Measurements from ENCODE around the gene COL20A1. TPM values are rescaled to one million over a fixed set of nuclear protein-coding genes. Genes with fewer than 3 reads are reported as not detected.
"Not testable (repeated sequence)": the region's sequence is repeated elsewhere in the genome, so short reads cannot be mapped to it uniquely, and the experiment has no call there.

The COL20A1 gene
- polyA plus RNA-seq, 4 donors: 0.09 to 1.7 TPM; not detected in 2

DNA sequence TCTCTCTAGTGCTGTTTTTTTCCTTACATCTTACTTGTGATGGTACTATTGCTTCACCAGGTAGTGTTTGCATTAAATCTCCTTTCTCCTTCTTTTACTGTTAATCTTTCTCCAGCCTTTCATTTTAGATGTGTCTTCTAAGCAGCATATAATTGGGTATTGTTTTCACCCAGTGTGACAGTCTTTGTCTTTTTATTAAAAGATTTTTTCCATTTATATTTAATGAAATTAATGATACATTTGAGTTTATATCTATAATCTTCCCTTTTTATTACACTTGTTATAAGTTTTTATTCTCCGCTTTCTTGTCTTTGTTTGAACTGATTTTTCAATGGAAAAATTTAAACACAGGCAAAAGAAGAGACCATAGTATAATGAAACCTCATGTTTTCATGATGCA is 8.7 kb downstream of the COL20A1 start:
- peaks cover 0 to 8% (median 4%) of the 10 kb centered on the region in 3 donors for H3K27me3 ChIP-seq (ENCODE audit: control insufficient read depth in 3 of 3, insufficient read depth in 3 of 3, low read length in 3 of 3)
- FAIRE-seq (no peak), DNase-seq (no peak)
- H3K27ac ChIP-seq (ENCODE audit: low read depth in 1 of 3, low read length in 2 of 3): no peak overlapping the region
- H3K36me3 ChIP-seq (ENCODE audit: control insufficient read depth in 3 of 3, insufficient read depth in 2 of 3, low read depth in 1 of 3, low read length in 3 of 3): no peaks in the 10 kb centered on the region
- H3K9me3 ChIP-seq (ENCODE audit: control insufficient read depth in 2 of 2, insufficient read depth in 1 of 2, low read depth in 1 of 2, low read length in 1 of 2): peaks cover 0 to 5% of the 10 kb centered on the region in 2 donors
- H3K4me3 ChIP-seq (ENCODE audit: low read depth in 1 of 3, low read length in 3 of 3): no peak overlapping the region
- H3K4me1 ChIP-seq (ENCODE audit: control insufficient read depth in 3 of 3, insufficient read depth in 2 of 3, low read depth in 1 of 3, low read length in 2 of 3): no peaks in the 10 kb centered on the region
- WGBS, 3 donors: 93 to 95% (median 94%) methylated on average over 1 of the region's 1 CpG

- DNase-seq: no peak
- Histone ChIP-seq H3K4me1 (ENCODE audit: control insufficient read depth in 3 of 3, insufficient read depth in 2 of 3, low read depth in 1 of 3, low read length in 2 of 3) (no peaks in the 10 kb centered on the region), H3K4me3 (ENCODE audit: low read depth in 1 of 3, low read length in 3 of 3) (no peak overlapping the region), H3K9me3 (ENCODE audit: control insufficient read depth in 2 of 2, insufficient read depth in 1 of 2, low read depth in 1 of 2, low read length in 1 of 2) (peaks cover 0 to 5% of the 10 kb centered on the region in 2 donors), H3K27ac (ENCODE audit: low read depth in 1 of 3, low read length in 2 of 3) (no peak overlapping the region), H3K27me3 (ENCODE audit: control insufficient read depth in 3 of 3, insufficient read depth in 3 of 3, low read length in 3 of 3) (peaks cover 0 to 8% (median 4%) of the 10 kb centered on the region in 3 donors), H3K36me3 (ENCODE audit: control insufficient read depth in 3 of 3, insufficient read depth in 2 of 3, low read depth in 1 of 3, low read length in 3 of 3) (no peaks in the 10 kb centered on the region)
- WGBS, 3 donors: 57 to 68% (median 65%) methylated on average over 5 of the region's 5 CpGs
- no peak for FAIRE-seq
These were observed 10.2 kb downstream of the COL20A1 start for GRCh38 chr20:63303095-63303666.

- FAIRE-seq (no peak), DNase-seq (no peak)
- Histone ChIP-seq H3K27me3 (ENCODE audit: control insufficient read depth in 3 of 3, insufficient read depth in 3 of 3, low read length in 3 of 3) (peaks cover 0 to 4% (median 0%) of the 10 kb centered on the region in 3 donors), H3K36me3 (ENCODE audit: control insufficient read depth in 3 of 3, insufficient read depth in 2 of 3, low read depth in 1 of 3, low read length in 3 of 3) (no peaks in the 10 kb centered on the region), H3K9me3 (ENCODE audit: control insufficient read depth in 2 of 2, insufficient read depth in 1 of 2, low read depth in 1 of 2, low read length in 1 of 2) (no peaks in the 10 kb centered on the region), H3K27ac (ENCODE audit: low read depth in 1 of 3, low read length in 2 of 3) (no peak overlapping the region), H3K4me3 (ENCODE audit: low read depth in 1 of 3, low read length in 3 of 3) (no peak overlapping the region), H3K4me1 (ENCODE audit: control insufficient read depth in 3 of 3, insufficient read depth in 2 of 3, low read depth in 1 of 3, low read length in 2 of 3) (no peaks in the 10 kb centered on the region)
- 48 to 51% (median 50%) methylated on average over 8 of the region's 8 CpGs for WGBS, 3 donors
These were observed 12.4 kb downstream of the COL20A1 start for GRCh38 chr20:63305393-63305792.

- H3K36me3 ChIP-seq (ENCODE audit: control insufficient read depth in 3 of 3, insufficient read depth in 2 of 3, low read depth in 1 of 3, low read length in 3 of 3); DNase-seq; H3K27ac ChIP-seq (ENCODE audit: low read depth in 1 of 3, low read length in 2 of 3); H3K27me3 ChIP-seq (ENCODE audit: control insufficient read depth in 3 of 3, insufficient read depth in 3 of 3, low read length in 3 of 3); H3K4me1 ChIP-seq (ENCODE audit: control insufficient read depth in 3 of 3, insufficient read depth in 2 of 3, low read depth in 1 of 3, low read length in 2 of 3); H3K4me3 ChIP-seq (ENCODE audit: low read depth in 1 of 3, low read length in 3 of 3); FAIRE-seq; H3K9me3 ChIP-seq (ENCODE audit: control insufficient read depth in 2 of 2, insufficient read depth in 1 of 2, low read depth in 1 of 2, low read length in 1 of 2): not testable (repeated sequence)
- WGBS, 3 donors: 71 to 81% (median 77%) methylated on average over 19 to 26 of the region's 30 CpGs
These were observed 13.1 kb downstream of the COL20A1 start for GRCh38 chr20:63305933-63306672.

DNA sequence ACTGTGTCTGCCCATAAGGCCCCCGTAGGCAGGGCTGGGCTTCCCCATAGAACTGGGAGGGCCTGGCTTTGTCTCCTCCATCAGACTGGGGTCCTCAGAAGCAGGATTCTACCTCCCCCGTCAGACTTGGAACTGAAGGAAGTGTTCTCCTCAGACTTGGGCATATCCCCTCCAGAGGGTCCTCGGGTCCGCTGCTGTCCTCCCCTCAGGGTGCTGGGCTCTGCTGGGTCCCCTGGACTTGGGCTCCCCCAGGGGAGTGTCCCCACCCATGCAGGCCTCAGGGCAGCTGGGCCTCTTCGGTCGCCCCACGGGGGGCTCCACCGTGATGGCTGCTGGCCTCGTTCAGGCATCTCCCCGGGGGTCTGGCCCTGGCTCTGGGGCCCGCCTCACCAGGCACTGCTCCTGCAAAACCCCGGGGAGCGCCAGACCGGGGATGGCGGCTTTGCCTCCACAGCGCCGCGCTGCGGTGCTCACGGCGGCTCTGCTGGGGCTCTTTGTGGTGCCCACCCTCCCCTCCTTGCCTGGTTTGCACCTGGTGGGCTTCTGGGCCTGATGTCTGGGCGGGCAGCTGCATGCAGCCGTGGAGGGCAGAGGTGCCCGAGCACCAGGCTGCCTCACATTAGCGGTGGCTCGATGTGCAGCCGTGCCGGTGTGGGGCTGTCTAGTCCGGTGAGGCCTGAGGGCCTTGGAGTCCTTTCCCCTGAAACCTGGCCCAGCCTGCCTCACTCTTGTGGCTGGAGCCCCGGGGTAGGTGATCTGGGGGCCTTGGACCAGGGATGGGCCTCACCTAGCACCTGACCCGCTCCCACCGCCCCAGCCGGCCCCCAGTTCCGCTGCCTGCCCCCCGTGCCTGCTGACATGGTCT is 13.9 kb downstream of the COL20A1 start:
- no peak for FAIRE-seq
- Histone ChIP-seq H3K9me3 (ENCODE audit: control insufficient read depth in 2 of 2, insufficient read depth in 1 of 2, low read depth in 1 of 2, low read length in 1 of 2) (no peaks in the 10 kb centered on the region), H3K27me3 (ENCODE audit: control insufficient read depth in 3 of 3, insufficient read depth in 3 of 3, low read length in 3 of 3) (peaks cover 0 to 4% (median 0%) of the 10 kb centered on the region in 3 donors), H3K27ac (ENCODE audit: low read depth in 1 of 3, low read length in 2 of 3) (no peak overlapping the region), H3K36me3 (ENCODE audit: control insufficient read depth in 3 of 3, insufficient read depth in 2 of 3, low read depth in 1 of 3, low read length in 3 of 3) (no peaks in the 10 kb centered on the region), H3K4me1 (ENCODE audit: control insufficient read depth in 3 of 3, insufficient read depth in 2 of 3, low read depth in 1 of 3, low read length in 2 of 3) (no peaks in the 10 kb centered on the region), H3K4me3 (ENCODE audit: low read depth in 1 of 3, low read length in 3 of 3) (no peak overlapping the region)
- 83 to 85% (median 84%) methylated on average over 31 to 35 of the region's 35 CpGs for WGBS, 3 donors
- no peak for DNase-seq

DNA sequence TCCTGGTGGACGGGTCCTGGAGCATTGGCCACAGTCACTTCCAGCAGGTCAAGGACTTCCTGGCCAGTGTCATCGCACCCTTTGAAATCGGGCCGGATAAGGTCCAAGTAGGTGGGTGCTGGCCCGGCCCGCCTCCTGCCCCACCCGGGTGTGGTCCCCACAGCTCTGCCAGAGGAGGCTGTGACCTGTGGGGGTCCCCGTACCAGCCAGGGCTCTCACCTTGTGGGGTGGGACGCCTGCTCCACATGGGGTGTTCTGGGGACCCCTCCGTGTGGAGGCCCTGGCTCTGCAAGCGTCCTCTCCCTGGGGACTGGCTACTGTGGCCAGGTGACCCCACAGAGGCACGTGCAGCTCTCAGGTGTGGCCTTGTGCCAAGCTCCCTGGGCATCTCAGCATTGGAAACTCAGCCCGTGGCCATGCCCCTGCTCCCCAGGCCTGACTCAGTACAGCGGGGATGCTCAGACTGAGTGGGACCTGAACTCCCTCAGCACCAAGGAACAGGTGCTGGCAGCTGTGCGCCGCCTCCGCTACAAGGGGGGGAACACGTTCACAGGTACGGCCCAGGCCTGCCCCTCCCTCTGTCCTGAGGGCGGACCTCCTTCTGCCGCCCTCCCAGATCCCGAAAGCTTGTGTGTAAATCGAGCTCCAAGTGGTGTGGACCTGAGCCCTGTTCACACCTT is 14.7 kb downstream of the COL20A1 start:
- 55 to 74% (median 56%) methylated on average over 23 of the region's 23 CpGs for WGBS, 3 donors
- FAIRE-seq (no peak), DNase-seq (no peak)
- no peaks in the 10 kb centered on the region for H3K4me1 ChIP-seq (ENCODE audit: control insufficient read depth in 3 of 3, insufficient read depth in 2 of 3, low read depth in 1 of 3, low read length in 2 of 3)
- no peak overlapping the region for H3K27ac ChIP-seq (ENCODE audit: low read depth in 1 of 3, low read length in 2 of 3)
- no peak overlapping the region for H3K4me3 ChIP-seq (ENCODE audit: low read depth in 1 of 3, low read length in 3 of 3)
- H3K9me3 ChIP-seq (ENCODE audit: control insufficient read depth in 2 of 2, insufficient read depth in 1 of 2, low read depth in 1 of 2, low read length in 1 of 2): no peaks in the 10 kb centered on the region
- no peaks in the 10 kb centered on the region for H3K36me3 ChIP-seq (ENCODE audit: control insufficient read depth in 3 of 3, insufficient read depth in 2 of 3, low read depth in 1 of 3, low read length in 3 of 3)
- peaks cover 0 to 4% (median 0%) of the 10 kb centered on the region in 3 donors for H3K27me3 ChIP-seq (ENCODE audit: control insufficient read depth in 3 of 3, insufficient read depth in 3 of 3, low read length in 3 of 3)

GRCh38 chr20:63308218-63308911 is 15.4 kb downstream of the COL20A1 start:
- H3K27me3 ChIP-seq (ENCODE audit: control insufficient read depth in 3 of 3, insufficient read depth in 3 of 3, low read length in 3 of 3): peaks cover 0 to 4% (median 0%) of the 10 kb centered on the region in 3 donors
- FAIRE-seq: no peak

More at GRCh38 chr20:63308218-63308911, 15.4 kb downstream of the COL20A1 start:
- WGBS, 3 donors: 66 to 82% (median 78%) methylated on average over 27 to 30 of the region's 30 CpGs
- Histone ChIP-seq H3K27ac (ENCODE audit: low read depth in 1 of 3, low read length in 2 of 3) (no peak overlapping the region), H3K4me3 (ENCODE audit: low read depth in 1 of 3, low read length in 3 of 3) (no peak overlapping the region), H3K36me3 (ENCODE audit: control insufficient read depth in 3 of 3, insufficient read depth in 2 of 3, low read depth in 1 of 3, low read length in 3 of 3) (no peaks in the 10 kb centered on the region), H3K4me1 (ENCODE audit: control insufficient read depth in 3 of 3, insufficient read depth in 2 of 3, low read depth in 1 of 3, low read length in 2 of 3) (no peaks in the 10 kb centered on the region), H3K9me3 (ENCODE audit: control insufficient read depth in 2 of 2, insufficient read depth in 1 of 2, low read depth in 1 of 2, low read length in 1 of 2) (no peaks in the 10 kb centered on the region)
- no peak for DNase-seq
